GM12878 (cell line): ENCODE data around the gene ZBTB44. TPM values are rescaled to one million over a fixed set of nuclear protein-coding genes. Genes with fewer than 3 reads are reported as not detected.

Experiments used
- CEBPB ChIP-seq, 2 experiments: fragments of 150-350 bp in 1 of 2; IDR thresholded peaks; 2 replicates each; pipeline ENCODE4 v1.6.1; 2012 to 2014; ENCODE audit warnings: low read depth in 2 of 2, low read length in 2 of 2, borderline replicate concordance in 1 of 2, inconsistent platforms in 1 of 2
- PAX5 ChIP-seq: IDR thresholded peaks from 2 replicates; pipeline ENCODE4 v1.6.1; 2011; ENCODE audit warnings: low read depth, low read length, borderline replicate concordance
- SKIL ChIP-seq: fragments of 450-650 bp; IDR thresholded peaks from 2 replicates; pipeline ENCODE4 v1.6.1; 2017; ENCODE audit warnings: mild to moderate bottlenecking, low read depth, inconsistent platforms; ENCODE audit not compliant: poor library complexity, severe bottlenecking
- TCF12 ChIP-seq: IDR thresholded peaks from 2 replicates; pipeline ENCODE4 v1.6.1; 2011; ENCODE audit warnings: low read depth, mild to moderate bottlenecking, low read length
- ZNF687 ChIP-seq: fragments of 450-650 bp; IDR thresholded peaks from 2 replicates; pipeline ENCODE4 v1.6.1; 2017; ENCODE audit warnings: mild to moderate bottlenecking, moderate library complexity
- polyA plus RNA-seq, 11 experiments: library from polyadenylated mRNA; depleted of rRNA in 4 of 11; unstranded in 6 of 11; stranded (reverse) in 5 of 11; fragments of >200 nt; fragmentation: Nextera tagmentation in 4 of 11; fragmentation: Illumina TruSeq in 1 of 11; extraction: Ambion mirVana in 4 of 11; extraction: Trizol in 1 of 11; gene quantifications; 1 replicate in 1 of 11; 2 replicates in 10 of 11; pipeline versions ENCODE4 v1.2.1 to v1.2.3, GENCODE V29; 2011 to 2016; ENCODE audit warnings: inconsistent platforms in 2 of 11, missing spikeins in 2 of 11, low read depth in 1 of 11
- total RNA-seq, 4 experiments: library from RNA; depleted of rRNA in 3 of 4; stranded (reverse); fragments of >200 nt in 3 of 4; fragmentation: Illumina TruSeq in 1 of 4; extraction: Trizol in 1 of 4; gene quantifications; 2 replicates each; pipeline versions ENCODE4 v1.2.1 to v1.2.3, GENCODE V29; 2013 to 2021

ZBTB44 gene
- total and polyA plus RNA-seq, 10 of the 15 experiments (the other 5 are each of a cell fraction or from before 2014, with no cell fraction given), result 2.8 to 38.2 (median 12.2) TPM

- TF ChIP-seq SKIL (no peak), CEBPB (IDR thresholded peaks at IDR 0.05; ENCODE audit: borderline replicate concordance in 1 of 2, low read depth in 2 of 2, low read length in 2 of 2) (no peak), PAX5 (no peak), TCF12 (no peak), ZNF687 (no peak)
Measured at GRCh38 chr11:130279989-130280388, 34.7 kb downstream of the ZBTB44 start (continued).
